ENCODE measurements around the gene HMX2.

DNA sequence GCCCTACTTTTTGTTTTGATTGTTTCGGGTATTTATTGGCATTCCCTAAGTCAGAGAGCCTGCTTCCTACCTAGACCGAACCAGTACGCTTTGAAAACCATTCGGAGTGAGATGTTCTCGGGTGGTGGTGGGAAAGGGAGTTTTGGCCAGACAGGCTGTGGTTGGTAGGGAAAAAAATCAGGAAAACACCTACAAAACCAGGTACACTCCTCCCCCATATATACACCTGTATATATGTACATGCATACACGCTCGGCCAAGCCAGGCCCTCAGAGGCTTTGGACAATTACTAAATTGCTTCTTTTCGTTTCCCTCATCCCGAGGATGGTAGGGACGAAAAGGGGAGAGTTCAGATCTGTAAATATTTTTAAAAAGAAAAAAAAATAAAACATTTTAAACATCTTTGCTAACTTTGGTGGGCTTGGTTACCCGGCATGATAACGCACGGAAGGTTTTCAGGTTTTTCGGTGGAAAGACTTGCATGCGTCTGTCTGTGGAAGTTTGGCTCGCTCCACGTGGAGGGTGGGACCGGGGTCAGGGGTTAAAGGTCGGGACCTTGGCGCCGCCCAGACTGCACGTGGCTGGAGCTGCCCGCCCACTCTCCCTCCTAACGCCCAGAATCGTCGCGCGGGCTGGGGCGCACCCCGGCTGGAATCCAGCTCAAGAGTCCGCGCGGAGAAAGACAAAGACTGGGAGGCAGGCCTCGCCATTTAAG, 2.5 kb downstream of the HMX2 start:
- TF ChIP-seq, protein P1, sequence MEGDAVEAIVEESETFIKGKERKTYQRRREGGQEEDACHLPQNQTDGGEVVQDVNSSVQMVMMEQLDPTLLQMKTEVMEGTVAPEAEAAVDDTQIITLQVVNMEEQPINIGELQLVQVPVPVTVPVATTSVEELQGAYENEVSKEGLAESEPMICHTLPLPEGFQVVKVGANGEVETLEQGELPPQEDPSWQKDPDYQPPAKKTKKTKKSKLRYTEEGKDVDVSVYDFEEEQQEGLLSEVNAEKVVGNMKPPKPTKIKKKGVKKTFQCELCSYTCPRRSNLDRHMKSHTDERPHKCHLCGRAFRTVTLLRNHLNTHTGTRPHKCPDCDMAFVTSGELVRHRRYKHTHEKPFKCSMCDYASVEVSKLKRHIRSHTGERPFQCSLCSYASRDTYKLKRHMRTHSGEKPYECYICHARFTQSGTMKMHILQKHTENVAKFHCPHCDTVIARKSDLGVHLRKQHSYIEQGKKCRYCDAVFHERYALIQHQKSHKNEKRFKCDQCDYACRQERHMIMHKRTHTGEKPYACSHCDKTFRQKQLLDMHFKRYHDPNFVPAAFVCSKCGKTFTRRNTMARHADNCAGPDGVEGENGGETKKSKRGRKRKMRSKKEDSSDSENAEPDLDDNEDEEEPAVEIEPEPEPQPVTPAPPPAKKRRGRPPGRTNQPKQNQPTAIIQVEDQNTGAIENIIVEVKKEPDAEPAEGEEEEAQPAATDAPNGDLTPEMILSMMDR (IDR thresholded peaks at IDR 0.05): no peak
- no peak for TF ChIP-seq POLR2A (IDR thresholded peaks at IDR 0.05)

Measured in breast epithelium (tissue), 3 donors.